ENCODE data around the gene S1PR4.

DNA sequence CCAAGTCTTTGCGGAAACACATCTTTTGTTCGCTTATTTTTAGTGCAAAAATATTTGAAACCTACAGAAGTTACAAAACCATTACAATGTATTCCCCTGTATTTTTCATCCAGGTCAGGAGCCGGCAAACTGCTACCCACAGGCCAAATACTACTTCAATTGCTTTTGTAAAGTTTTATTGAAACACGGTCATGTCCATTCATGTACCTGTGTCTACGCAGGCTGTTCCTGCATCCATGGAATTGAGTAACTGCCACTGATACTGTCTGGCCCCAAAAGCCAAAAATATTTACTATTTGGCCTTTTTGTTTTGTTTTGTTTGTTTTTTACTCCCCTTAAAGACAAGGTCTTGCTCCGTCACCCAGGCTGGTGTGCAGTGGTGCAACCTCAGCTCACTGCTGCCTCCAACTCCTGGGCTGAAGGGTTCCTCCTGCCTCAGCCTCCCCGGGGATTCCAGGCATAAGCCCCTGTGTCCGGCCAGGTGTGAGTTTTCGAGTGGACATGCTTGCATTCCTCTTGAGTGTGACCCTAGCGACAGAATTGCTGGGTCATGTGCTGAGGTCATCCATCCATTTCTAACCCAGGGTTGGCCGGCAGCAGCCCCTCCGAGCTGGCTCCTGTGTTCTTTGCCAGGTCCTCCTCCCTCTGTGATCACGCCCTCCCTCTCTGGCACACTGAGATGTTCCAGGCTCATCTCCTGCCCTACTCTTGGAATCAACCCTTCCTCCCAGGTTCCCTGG, 10.9 kb upstream of the S1PR4 start:
- TF ChIP-seq, protein P1, sequence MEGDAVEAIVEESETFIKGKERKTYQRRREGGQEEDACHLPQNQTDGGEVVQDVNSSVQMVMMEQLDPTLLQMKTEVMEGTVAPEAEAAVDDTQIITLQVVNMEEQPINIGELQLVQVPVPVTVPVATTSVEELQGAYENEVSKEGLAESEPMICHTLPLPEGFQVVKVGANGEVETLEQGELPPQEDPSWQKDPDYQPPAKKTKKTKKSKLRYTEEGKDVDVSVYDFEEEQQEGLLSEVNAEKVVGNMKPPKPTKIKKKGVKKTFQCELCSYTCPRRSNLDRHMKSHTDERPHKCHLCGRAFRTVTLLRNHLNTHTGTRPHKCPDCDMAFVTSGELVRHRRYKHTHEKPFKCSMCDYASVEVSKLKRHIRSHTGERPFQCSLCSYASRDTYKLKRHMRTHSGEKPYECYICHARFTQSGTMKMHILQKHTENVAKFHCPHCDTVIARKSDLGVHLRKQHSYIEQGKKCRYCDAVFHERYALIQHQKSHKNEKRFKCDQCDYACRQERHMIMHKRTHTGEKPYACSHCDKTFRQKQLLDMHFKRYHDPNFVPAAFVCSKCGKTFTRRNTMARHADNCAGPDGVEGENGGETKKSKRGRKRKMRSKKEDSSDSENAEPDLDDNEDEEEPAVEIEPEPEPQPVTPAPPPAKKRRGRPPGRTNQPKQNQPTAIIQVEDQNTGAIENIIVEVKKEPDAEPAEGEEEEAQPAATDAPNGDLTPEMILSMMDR (IDR thresholded peaks at IDR 0.05; ENCODE audit: low read depth, low read length) = no peak
- no peak for TF ChIP-seq MAX (IDR thresholded peaks at IDR 0.05; ENCODE audit: low read depth, low read length)

Data from NB4 (cell line).